Eye (tissue), 1 donor: Measurements from ENCODE around the gene CDH7.

Experiments used
- DNase-seq: peaks from one replicate; pipeline ENCODE4 v3.0.0-alpha.2; 2015

Gene CDH7

GRCh38 chr18:65768120-65768778 is 17.4 kb downstream of the CDH7 start:
- DNase-seq, result no peak

GRCh38 chr18:65769652-65770051 is 18.8 kb downstream of the CDH7 start:
- no peak for DNase-seq

- no peak for DNase-seq
Measured at GRCh38 chr18:65786474-65786873, 35.7 kb downstream of the CDH7 start.

GRCh38 chr18:65788373-65788772 is 37.6 kb downstream of the CDH7 start:
- peak; percentile 50 for DNase-seq

GRCh38 chr18:65790604-65791003 is 39.8 kb downstream of the CDH7 start:
- DNase-seq, result no peak

- DNase-seq, result peak; percentile 52
Measured at GRCh38 chr18:65791719-65792118, 40.9 kb downstream of the CDH7 start.

- DNase-seq, result peak; percentile 20
Measured at GRCh38 chr18:65792456-65793074, 41.8 kb downstream of the CDH7 start.

- peak; percentile 27 for DNase-seq
Measured at GRCh38 chr18:65808759-65809158, 57.9 kb downstream of the CDH7 start.

- DNase-seq, result no peak
Measured at GRCh38 chr18:65811307-65811706, 60.5 kb downstream of the CDH7 start.

- no peak for DNase-seq
Measured at GRCh38 chr18:65815506-65815905, 64.7 kb downstream of the CDH7 start.

GRCh38 chr18:65817178-65817577 is 66.4 kb downstream of the CDH7 start:
- DNase-seq, result no peak

- no peak for DNase-seq
Measured at GRCh38 chr18:65821911-65822310, 71.1 kb downstream of the CDH7 start.

- DNase-seq, result no peak
Measured at GRCh38 chr18:65822826-65823225, 72.0 kb downstream of the CDH7 start.

- DNase-seq, result no peak
Measured at GRCh38 chr18:65827444-65827843, 76.6 kb downstream of the CDH7 start.

GRCh38 chr18:65835881-65836280 is 85.1 kb downstream of the CDH7 start:
- DNase-seq, result no peak

GRCh38 chr18:65846107-65846506 is 95.3 kb downstream of the CDH7 start:
- no peak for DNase-seq

GRCh38 chr18:65852273-65852672 is 101.5 kb downstream of the CDH7 start:
- no peak for DNase-seq

- no peak for DNase-seq
Measured at GRCh38 chr18:65859075-65859474, 108.3 kb downstream of the CDH7 start.

- peak; percentile 68 for DNase-seq
Measured at GRCh38 chr18:65869527-65869926, 118.7 kb downstream of the CDH7 start.

- no peak for DNase-seq
Measured at GRCh38 chr18:65876310-65876709, 125.5 kb downstream of the CDH7 start.

- DNase-seq, result no peak
Measured at GRCh38 chr18:65897292-65897691, 146.5 kb downstream of the CDH7 start.

GRCh38 chr18:65901522-65901921 is 150.7 kb downstream of the CDH7 start:
- DNase-seq, result no peak

- no peak for DNase-seq
Measured at GRCh38 chr18:65906621-65907034, 155.8 kb downstream of the CDH7 start.

GRCh38 chr18:65907281-65907680 is 156.5 kb downstream of the CDH7 start:
- DNase-seq, result no peak

- DNase-seq, result no peak
Measured at GRCh38 chr18:65919018-65919417, 168.2 kb downstream of the CDH7 start.
